GM23248 (cell line): ENCODE results near the gene ZNF804B.

Experiments
- EZH2 ChIP-seq: fragments of 200-600 bp; sonication (generic); IDR thresholded peaks from 2 replicates; pipeline ENCODE4 v1.6.1; 2018; ENCODE audit warnings: antibody characterized with exemption, mild to moderate bottlenecking; ENCODE audit not compliant: insufficient read depth, poor library complexity, severe bottlenecking
- EZH2phosphoT487 ChIP-seq: fragments of 200-600 bp; sonication (generic); IDR thresholded peaks from 2 replicates; pipeline ENCODE4 v1.6.1; 2018; ENCODE audit warnings: antibody characterized with exemption, moderate library complexity, mild to moderate bottlenecking, low read depth; ENCODE audit not compliant: insufficient read depth

DNA sequence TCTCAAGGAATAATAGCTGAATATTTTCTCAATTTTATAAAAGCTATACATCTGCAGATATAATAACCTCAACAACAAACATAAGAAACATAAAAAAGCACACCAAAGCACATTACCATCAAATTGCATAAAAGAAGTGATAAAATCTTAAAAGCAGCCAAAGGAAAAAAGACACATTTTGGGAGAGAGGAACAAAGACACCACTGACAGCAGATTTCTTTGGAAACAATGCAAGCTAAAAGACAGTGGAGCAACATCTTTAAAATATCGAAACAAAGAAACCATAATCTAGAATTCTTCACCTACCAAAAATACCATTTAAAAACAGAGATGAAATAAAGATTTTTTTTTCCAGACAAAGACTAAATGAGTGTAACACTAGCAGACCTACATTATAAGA is 91.7 kb downstream of the ZNF804B start:
- no peak for TF ChIP-seq EZH2
- TF ChIP-seq EZH2phosphoT487: no peak
